Transverse colon (tissue), 4 donors: ENCODE results near the gene CORO2B. TPM values are rescaled to one million over a fixed set of nuclear protein-coding genes. Genes with fewer than 3 reads are reported as not detected.

Source experiments
- DNase-seq: peaks from one replicate; pipeline ENCODE4 v3.0.0-alpha.2; 2019
- H3K27ac ChIP-seq, 4 donors: fragments of 200-600 bp; sonication (generic); 2 replicates each; pipeline ENCODE4 v1.5.1; 2016 to 2018; ENCODE audit warnings: inconsistent platforms in 4 of 4
- H3K27me3 ChIP-seq: fragments of 200-600 bp; sonication (generic); 2 replicates; pipeline ENCODE4 v1.5.1; 2017; ENCODE audit warnings: inconsistent platforms
- H3K36me3 ChIP-seq, 4 donors: fragments of 200-600 bp; sonication (generic); 2 replicates each; pipeline ENCODE4 v1.5.1; 2017 to 2019; ENCODE audit warnings: inconsistent platforms in 4 of 4
- H3K4me1 ChIP-seq, 4 donors: fragments of 200-600 bp; sonication (generic); 2 replicates each; pipeline ENCODE4 v1.5.1; 2017 to 2020; ENCODE audit warnings: inconsistent platforms in 4 of 4
- H3K4me3 ChIP-seq, 4 donors: fragments of 200-600 bp; sonication (generic); 1 replicate in 1 of 4; 2 replicates in 3 of 4; pipeline versions ENCODE4 v1.5.1 to v1.6.1; 2017 to 2019; ENCODE audit warnings: inconsistent platforms in 4 of 4
- H3K9me3 ChIP-seq, 2 donors: fragments of 200-600 bp; sonication (generic); 2 replicates each; pipeline ENCODE4 v1.5.1; 2017 to 2019; ENCODE audit warnings: inconsistent platforms in 2 of 2
- EP300 ChIP-seq: sonication (generic); formaldehyde crosslinking; IDR thresholded peaks from one replicate; pipeline ENCODE4 v1.6.1; 2017; ENCODE audit warnings: antibody characterized with exemption, low read depth
- POLR2A ChIP-seq: fragments of 450-650 bp; IDR thresholded peaks from one replicate; pipeline ENCODE4 v1.6.1; 2016; ENCODE audit warnings: antibody characterized with exemption, mild to moderate bottlenecking, moderate library complexity
- POLR2AphosphoS5 ChIP-seq, 3 donors: sonication (generic); formaldehyde crosslinking; IDR thresholded peaks; one replicate each; pipeline ENCODE4 v1.6.1; 2016; ENCODE audit warnings: antibody characterized with exemption in 3 of 3
- WGBS, 2 donors: methylation state at CpG; one replicate each; pipeline ENCODE4 v1.1.5; 2018; ENCODE audit warnings: low coverage in 1 of 2; 5-methylcytosine and 5-hydroxymethylcytosine counted together
- in situ Hi-C, 4 donors: fragments of 200-750 bp; cut with MboI; loops; one replicate each; pipeline versions ENCODE4 v1.15.0 to v1.15.1; 2017; ENCODE audit warnings: low sequenced_read_pairs in 3 of 4, low pct_ligation_motif_present in 1 of 4, low pct_unique_long_range_greater_than_20kb in 1 of 4
- intact Hi-C: fragments of 100-400 bp; cut with DNase I; formaldehyde crosslinking; loops from one replicate; pipeline ENCODE4 v1.15.1; 2023; ENCODE audit warnings: low total_unique reads
- total RNA-seq, 4 donors: library from RNA; depleted of rRNA; stranded (reverse); fragments of >200 nt; gene quantifications; one replicate each; pipeline ENCODE4 v1.1.0, GENCODE V29; 2016
- TF ChIP-seq, protein P1 (sequence below), 5 experiments: fragments of 200-600 bp in 3 of 5; fragments of 450-650 bp in 2 of 5; sonication (generic) in 3 of 5; IDR thresholded peaks; 1 replicate in 2 of 5; 2 replicates in 3 of 5; pipeline ENCODE4 v1.5.1; 2016 to 2017; ENCODE audit warnings: antibody characterized with exemption in 5 of 5, inconsistent platforms in 3 of 5, mild to moderate bottlenecking in 2 of 5, moderate library complexity in 1 of 5

CORO2B gene
- total RNA-seq, 4 donors from 2014 or later, result 0.40 to 2.2 (median 2.0) TPM

GRCh38 chr15:68730976-68731897 lies 152.4 kb downstream of the CORO2B start:
- Histone ChIP-seq H3K4me1 (peaks cover 0 to 18% (median 9%) of the 10 kb centered on the region in 4 donors), H3K27me3 (no peaks in the 10 kb centered on the region), H3K36me3 (no peaks in the 10 kb centered on the region), H3K4me3 (no peak overlapping the region), H3K27ac (peak overlapping the region in 2 of 4 donors; percentile 22 to 55), H3K9me3 (no peaks in the 10 kb centered on the region)
- in situ Hi-C loops (loop anchor here in 3 of 4 donors (5.0 to 10.0 kb wide), 2 partner anchors 144 to 146 kb away; no protein-coding TSS in a partner anchor), intact Hi-C loops (loop anchor here (10.0 kb wide), 1 partner anchor 144 kb away; no protein-coding TSS in a partner anchor)
- TF ChIP-seq POLR2A (no peak), POLR2AphosphoS5 (IDR thresholded peaks at IDR 0.05) (no peak), EP300 (no peak)
- TF ChIP-seq, protein P1, sequence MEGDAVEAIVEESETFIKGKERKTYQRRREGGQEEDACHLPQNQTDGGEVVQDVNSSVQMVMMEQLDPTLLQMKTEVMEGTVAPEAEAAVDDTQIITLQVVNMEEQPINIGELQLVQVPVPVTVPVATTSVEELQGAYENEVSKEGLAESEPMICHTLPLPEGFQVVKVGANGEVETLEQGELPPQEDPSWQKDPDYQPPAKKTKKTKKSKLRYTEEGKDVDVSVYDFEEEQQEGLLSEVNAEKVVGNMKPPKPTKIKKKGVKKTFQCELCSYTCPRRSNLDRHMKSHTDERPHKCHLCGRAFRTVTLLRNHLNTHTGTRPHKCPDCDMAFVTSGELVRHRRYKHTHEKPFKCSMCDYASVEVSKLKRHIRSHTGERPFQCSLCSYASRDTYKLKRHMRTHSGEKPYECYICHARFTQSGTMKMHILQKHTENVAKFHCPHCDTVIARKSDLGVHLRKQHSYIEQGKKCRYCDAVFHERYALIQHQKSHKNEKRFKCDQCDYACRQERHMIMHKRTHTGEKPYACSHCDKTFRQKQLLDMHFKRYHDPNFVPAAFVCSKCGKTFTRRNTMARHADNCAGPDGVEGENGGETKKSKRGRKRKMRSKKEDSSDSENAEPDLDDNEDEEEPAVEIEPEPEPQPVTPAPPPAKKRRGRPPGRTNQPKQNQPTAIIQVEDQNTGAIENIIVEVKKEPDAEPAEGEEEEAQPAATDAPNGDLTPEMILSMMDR (IDR thresholded peaks at IDR 0.05), result no peak
- WGBS, 2 donors, result 44 to 50% methylated on average over 5 to 15 of the region's 15 CpGs
- DNase-seq, result peak; percentile 17

- 80 to 98% methylated on average over 1 to 2 of the region's 2 CpGs for WGBS, 2 donors
- no peak overlapping the region for H3K4me3 ChIP-seq
- no peak for DNase-seq
- no peaks in the 10 kb centered on the region for H3K36me3 ChIP-seq
- in situ Hi-C loops (loop anchor here in 3 of 4 donors (5.0 to 10.0 kb wide), 2 partner anchors 142 to 145 kb away; no protein-coding TSS in a partner anchor), intact Hi-C loops (loop anchor here (10.0 kb wide), 1 partner anchor 142 kb away; no protein-coding TSS in a partner anchor)
- H3K27me3 ChIP-seq, result no peaks in the 10 kb centered on the region
- H3K9me3 ChIP-seq, result no peaks in the 10 kb centered on the region
- TF ChIP-seq POLR2A (no peak), POLR2AphosphoS5 (IDR thresholded peaks at IDR 0.05) (no peak), EP300 (no peak)
- TF ChIP-seq, protein P1 (IDR thresholded peaks at IDR 0.05), result no peak
- H3K27ac ChIP-seq, result no peak overlapping the region
- peaks cover 0 to 18% (median 9%) of the 10 kb centered on the region in 4 donors for H3K4me1 ChIP-seq
Observed at GRCh38 chr15:68732451-68732850, 153.7 kb downstream of the CORO2B start.

DNA sequence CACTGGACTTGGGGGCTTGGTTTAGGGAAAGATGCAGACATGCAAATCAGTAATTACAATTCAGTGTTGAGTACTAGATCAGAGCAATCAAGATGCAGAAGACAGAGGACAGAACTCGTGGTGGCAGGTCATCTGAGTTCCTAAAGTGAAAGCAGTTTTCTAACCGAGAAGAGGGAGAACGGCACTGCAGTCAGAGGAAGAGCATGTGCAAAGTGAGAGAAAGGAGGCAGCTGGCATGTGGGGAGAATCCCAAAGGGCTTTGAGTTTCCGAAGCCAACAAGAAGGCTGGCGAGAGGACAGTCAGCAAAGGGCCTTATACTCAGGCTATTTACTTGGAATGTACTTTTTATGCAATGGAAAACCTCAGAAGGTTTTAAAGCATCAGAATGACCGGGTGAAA lies 154.9 kb downstream of the CORO2B start:
- Histone ChIP-seq H3K36me3 (no peaks in the 10 kb centered on the region), H3K27me3 (no peaks in the 10 kb centered on the region), H3K4me3 (no peak overlapping the region), H3K27ac (no peak overlapping the region), H3K4me1 (peaks cover 0 to 18% (median 9%) of the 10 kb centered on the region in 4 donors), H3K9me3 (no peaks in the 10 kb centered on the region)
- intact Hi-C loops, result loop anchor here (10.0 kb wide), 1 partner anchor 141 kb away; no protein-coding TSS in a partner anchor
- DNase-seq, result no peak
- in situ Hi-C loops, result loop anchor here in 3 of 4 donors (5.0 to 10.0 kb wide), 2 partner anchors 141 to 144 kb away; no protein-coding TSS in a partner anchor
- 28 to 37% methylated on average over 6 of the region's 6 CpGs for WGBS, 2 donors
- TF ChIP-seq EP300, result no peak
- TF ChIP-seq POLR2AphosphoS5 (IDR thresholded peaks at IDR 0.05), result no peak
- no peak for TF ChIP-seq POLR2A
- TF ChIP-seq, protein P1 (IDR thresholded peaks at IDR 0.05), result no peak

DNA sequence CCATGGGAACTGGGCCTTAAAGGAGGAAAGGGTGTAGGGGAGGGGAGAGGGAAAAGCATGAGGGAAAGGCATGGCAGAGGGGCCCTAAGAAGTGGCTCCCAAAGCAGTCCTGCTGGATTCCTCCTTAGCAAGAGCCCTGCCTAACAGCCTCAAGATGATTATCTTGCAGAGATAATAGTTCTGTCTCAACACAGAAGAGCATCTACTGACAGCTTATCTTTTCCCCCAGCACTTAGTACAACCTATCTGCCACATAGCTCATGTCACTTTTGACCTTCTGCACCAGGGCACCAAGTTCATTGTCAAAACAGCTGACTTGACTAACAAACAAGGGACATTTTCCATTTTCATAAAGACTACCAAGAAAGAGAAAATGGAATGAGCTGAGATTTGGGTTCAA lies 155.6 kb downstream of the CORO2B start:
- H3K36me3 ChIP-seq, result no peaks in the 10 kb centered on the region
- H3K27me3 ChIP-seq, result no peaks in the 10 kb centered on the region
- H3K9me3 ChIP-seq, result no peaks in the 10 kb centered on the region
- DNase-seq, result no peak
- no peak overlapping the region for H3K27ac ChIP-seq
- intact Hi-C loops (loop anchor here (10.0 kb wide), 1 partner anchor 140 kb away; no protein-coding TSS in a partner anchor), in situ Hi-C loops (loop anchor here in 3 of 4 donors (5.0 to 10.0 kb wide), 2 partner anchors 140 to 143 kb away; no protein-coding TSS in a partner anchor)
- no peak overlapping the region for H3K4me3 ChIP-seq
- TF ChIP-seq POLR2AphosphoS5 (IDR thresholded peaks at IDR 0.05), result no peak
- TF ChIP-seq EP300, result no peak
- no peak for TF ChIP-seq POLR2A
- TF ChIP-seq, protein P1 (IDR thresholded peaks at IDR 0.05), result no peak
- peaks cover 0 to 18% (median 9%) of the 10 kb centered on the region in 4 donors for H3K4me1 ChIP-seq
